BE2C (cell line): ENCODE data around the gene DIP2C.
"Not testable (repeated sequence)": the region's sequence is repeated elsewhere in the genome, so short reads cannot be mapped to it uniquely, and the experiment has no call there.

Source experiments
- DNase-seq: peaks from one replicate; pipeline ENCODE4 v3.0.0-alpha.2; 2020
- H3K27me3 ChIP-seq: fragments of 250-450 bp; sonication (Bioruptor Pico); 2 replicates; pipeline ENCODE4 v1.5.1; 2020; ENCODE audit warnings: mild to moderate bottlenecking
- H3K36me3 ChIP-seq: fragments of 250-450 bp; sonication (Bioruptor Pico); 2 replicates; pipeline ENCODE4 v1.5.1; 2020; ENCODE audit warnings: mild to moderate bottlenecking
- H3K4me1 ChIP-seq: fragments of 250-450 bp; sonication (Bioruptor Pico); 2 replicates; pipeline ENCODE4 v1.5.1; 2020
- H3K4me3 ChIP-seq: 2 replicates; pipeline ENCODE4 v1.5.1; 2011; ENCODE audit warnings: low read depth, low read length
- H3K9me3 ChIP-seq: fragments of 250-450 bp; sonication (Bioruptor Pico); 2 replicates; pipeline ENCODE4 v1.5.1; 2020
- TF ChIP-seq, protein P1 (sequence below): IDR thresholded peaks from 2 replicates; pipeline ENCODE4 v1.5.1; 2012; ENCODE audit warnings: mild to moderate bottlenecking, low read depth, low read length

DIP2C gene

DNA sequence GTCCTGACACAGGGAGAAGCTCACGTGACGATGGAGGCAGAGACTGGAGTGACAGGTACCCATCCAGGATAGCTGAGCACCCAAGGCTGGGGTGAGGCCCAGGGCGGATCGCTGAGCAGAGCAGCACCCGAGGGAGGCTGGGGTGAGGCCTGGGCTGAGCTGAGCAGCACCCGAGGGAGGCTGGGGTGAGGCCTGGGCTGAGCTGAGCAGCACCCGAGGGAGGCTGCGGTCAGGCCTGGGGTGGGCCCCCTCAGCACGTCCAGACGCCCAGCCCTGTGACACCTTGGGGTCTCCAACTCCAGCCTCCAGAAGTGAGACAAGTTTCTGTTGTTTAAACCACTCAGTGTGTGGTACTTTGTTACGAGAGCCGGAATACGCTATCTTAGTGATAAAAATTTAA, 318.0 kb downstream of the DIP2C start:
- Histone ChIP-seq H3K9me3 (no peaks in the 10 kb centered on the region), H3K36me3 (no peaks in the 10 kb centered on the region; the same call in 1 of the 2 replicates), H3K4me1 (peaks cover 27% of the 10 kb centered on the region), H3K4me3 (no peak overlapping the region), H3K27me3 (no peaks in the 10 kb centered on the region)
- TF ChIP-seq, protein P1, sequence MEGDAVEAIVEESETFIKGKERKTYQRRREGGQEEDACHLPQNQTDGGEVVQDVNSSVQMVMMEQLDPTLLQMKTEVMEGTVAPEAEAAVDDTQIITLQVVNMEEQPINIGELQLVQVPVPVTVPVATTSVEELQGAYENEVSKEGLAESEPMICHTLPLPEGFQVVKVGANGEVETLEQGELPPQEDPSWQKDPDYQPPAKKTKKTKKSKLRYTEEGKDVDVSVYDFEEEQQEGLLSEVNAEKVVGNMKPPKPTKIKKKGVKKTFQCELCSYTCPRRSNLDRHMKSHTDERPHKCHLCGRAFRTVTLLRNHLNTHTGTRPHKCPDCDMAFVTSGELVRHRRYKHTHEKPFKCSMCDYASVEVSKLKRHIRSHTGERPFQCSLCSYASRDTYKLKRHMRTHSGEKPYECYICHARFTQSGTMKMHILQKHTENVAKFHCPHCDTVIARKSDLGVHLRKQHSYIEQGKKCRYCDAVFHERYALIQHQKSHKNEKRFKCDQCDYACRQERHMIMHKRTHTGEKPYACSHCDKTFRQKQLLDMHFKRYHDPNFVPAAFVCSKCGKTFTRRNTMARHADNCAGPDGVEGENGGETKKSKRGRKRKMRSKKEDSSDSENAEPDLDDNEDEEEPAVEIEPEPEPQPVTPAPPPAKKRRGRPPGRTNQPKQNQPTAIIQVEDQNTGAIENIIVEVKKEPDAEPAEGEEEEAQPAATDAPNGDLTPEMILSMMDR, result no peak
- DNase-seq, result no peak

DNA sequence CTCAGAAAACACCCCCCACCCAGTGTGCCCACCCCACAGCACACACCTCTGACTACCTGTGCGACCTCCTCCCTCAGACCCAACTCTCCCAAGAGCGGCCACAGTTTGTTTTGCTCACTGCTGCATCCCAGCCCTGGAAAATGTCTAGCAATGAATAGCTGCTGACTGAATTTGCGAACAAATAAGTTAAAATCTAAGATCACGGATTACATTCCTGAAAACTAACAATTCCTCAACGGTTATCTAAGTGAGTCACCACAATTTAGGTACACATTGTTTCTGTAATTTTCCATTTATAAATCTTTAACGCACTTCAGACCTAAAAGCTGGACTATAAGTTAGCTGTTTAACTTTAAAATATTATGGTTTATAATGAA, 319.0 kb downstream of the DIP2C start:
- DNase-seq, result no peak
- Histone ChIP-seq H3K27me3 (no peaks in the 10 kb centered on the region), H3K4me1 (peaks cover 27% of the 10 kb centered on the region), H3K4me3 (no peak overlapping the region), H3K36me3 (no peaks in the 10 kb centered on the region; the same call in 1 of the 2 replicates), H3K9me3 (no peaks in the 10 kb centered on the region)
- TF ChIP-seq, protein P1, result no peak

- Histone ChIP-seq H3K9me3 (no peaks in the 10 kb centered on the region), H3K27me3 (no peaks in the 10 kb centered on the region), H3K4me1 (peaks cover 27% of the 10 kb centered on the region), H3K36me3 (no peaks in the 10 kb centered on the region; the same call in 1 of the 2 replicates), H3K4me3 (no peak overlapping the region)
- DNase-seq, result no peak
- TF ChIP-seq, protein P1, result no peak
Observed at GRCh38 chr10:369684-370448, 319.6 kb downstream of the DIP2C start.

- TF ChIP-seq, protein P1, result no peak
- Histone ChIP-seq H3K4me3 (no peak overlapping the region), H3K27me3 (no peaks in the 10 kb centered on the region), H3K9me3 (no peaks in the 10 kb centered on the region), H3K4me1 (peaks cover 25% of the 10 kb centered on the region), H3K36me3 (no peaks in the 10 kb centered on the region; the same call in 1 of the 2 replicates)
- DNase-seq, result no peak
Observed at GRCh38 chr10:369221-369683, 320.2 kb downstream of the DIP2C start.

- Histone ChIP-seq H3K27me3 (no peaks in the 10 kb centered on the region), H3K4me1 (peaks cover 20% of the 10 kb centered on the region), H3K36me3 (no peaks in the 10 kb centered on the region; the same call in 1 of the 2 replicates), H3K4me3 (no peak overlapping the region), H3K9me3 (no peaks in the 10 kb centered on the region)
- DNase-seq, result no peak
- TF ChIP-seq, protein P1, result no peak
Observed at GRCh38 chr10:368579-369220, 320.8 kb downstream of the DIP2C start.

DNA sequence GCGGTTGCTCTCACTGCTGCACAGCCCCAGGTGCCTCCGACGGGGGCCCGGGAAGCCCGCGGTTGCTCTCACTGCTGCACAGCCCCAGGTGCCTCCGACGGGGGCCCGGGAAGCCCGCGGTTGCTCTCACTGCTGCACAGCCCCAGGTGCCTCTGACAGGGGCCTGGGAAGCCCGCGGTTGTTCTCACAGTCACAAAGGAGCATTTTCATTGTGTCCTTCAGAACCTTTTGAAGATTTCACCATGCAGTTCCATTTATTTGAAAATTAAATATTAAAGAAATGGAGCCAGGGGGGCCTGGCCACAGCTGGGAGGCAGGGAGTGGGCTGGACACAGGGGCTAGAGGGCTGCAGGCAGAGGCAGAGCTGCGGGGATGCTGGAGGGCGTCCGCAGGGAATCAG, 321.4 kb downstream of the DIP2C start:
- not testable (repeated sequence) for H3K36me3 ChIP-seq, H3K9me3 ChIP-seq, DNase-seq, H3K4me3 ChIP-seq, H3K27me3 ChIP-seq
- peaks cover 14% of the 10 kb centered on the region for H3K4me1 ChIP-seq
